Liver (tissue), 9 donors: Measurements from ENCODE around the gene ZNF280D. TPM values are rescaled to one million over a fixed set of nuclear protein-coding genes. Genes with fewer than 3 reads are reported as not detected.

Source experiments
- DNase-seq: peaks from one replicate; pipeline ENCODE4 v3.0.0-alpha.2; 2017; ENCODE audit warnings: low spot score
- H3K27ac ChIP-seq, 2 donors: one replicate each; pipeline ENCODE4 v1.7.0; 2013; ENCODE audit warnings: inconsistent platforms in 2 of 2, low read length in 2 of 2, control low read depth in 1 of 2, low read depth in 1 of 2, mild to moderate bottlenecking in 1 of 2
- H3K27me3 ChIP-seq, 4 donors: one replicate each; pipeline versions ENCODE4 v1.6.1 to v1.7.0; 2013; ENCODE audit warnings: low read length in 3 of 4, inconsistent platforms in 1 of 4, mild to moderate bottlenecking in 1 of 4, moderate library complexity in 1 of 4; ENCODE audit not compliant: control insufficient read depth in 4 of 4, insufficient read depth in 4 of 4
- H3K36me3 ChIP-seq, 4 donors: one replicate each; pipeline versions ENCODE4 v1.6.1 to v1.7.0; 2013; ENCODE audit warnings: low read length in 3 of 4, mild to moderate bottlenecking in 3 of 4, low read depth in 1 of 4, moderate library complexity in 1 of 4; ENCODE audit not compliant: control insufficient read depth in 4 of 4, insufficient read depth in 3 of 4
- H3K4me1 ChIP-seq, 4 donors: one replicate each; pipeline versions ENCODE4 v1.6.1 to v1.7.0; 2013; ENCODE audit warnings: low read length in 3 of 4, mild to moderate bottlenecking in 3 of 4, moderate library complexity in 1 of 4; ENCODE audit not compliant: control insufficient read depth in 4 of 4, insufficient read depth in 4 of 4
- H3K4me3 ChIP-seq, 3 donors: one replicate each; pipeline versions ENCODE4 v1.6.1 to v1.7.0; 2013; ENCODE audit warnings: low read length in 3 of 3, control low read depth in 1 of 3, low read depth in 1 of 3, mild to moderate bottlenecking in 1 of 3
- H3K9ac ChIP-seq, 2 donors: one replicate each; pipeline ENCODE4 v1.7.0; 2013; ENCODE audit warnings: low read length in 2 of 2, mild to moderate bottlenecking in 2 of 2, moderate library complexity in 2 of 2, control low read depth in 1 of 2, low read depth in 1 of 2
- H3K9me3 ChIP-seq, 4 donors: one replicate each; pipeline versions ENCODE4 v1.6.1 to v1.7.0; 2013; ENCODE audit warnings: low read length in 3 of 4; ENCODE audit not compliant: control insufficient read depth in 4 of 4
- CTCF ChIP-seq: fragments of 150-350 bp; IDR thresholded peaks from 2 replicates; pipeline ENCODE4 v1.5.1; 2017; ENCODE audit warnings: improper control_type of control experiment, low read depth, low read length; ENCODE audit not compliant: missing input control
- EGR1 ChIP-seq, 2 donors: IDR thresholded peaks; 2 replicates each; pipeline ENCODE4 v1.6.1; 2016 to 2018; ENCODE audit warnings: antibody characterized with exemption in 2 of 2, low read depth in 2 of 2
- FOXA1 ChIP-seq: IDR thresholded peaks from 2 replicates; pipeline ENCODE4 v1.6.1; 2016; ENCODE audit warnings: antibody characterized with exemption
- FOXA2 ChIP-seq: IDR thresholded peaks from 2 replicates; pipeline ENCODE4 v1.6.1; 2016; ENCODE audit warnings: antibody characterized with exemption
- GABPA ChIP-seq, 2 donors: IDR thresholded peaks in 1 of 2; conservative IDR thresholded peaks in 1 of 2; 2 replicates each; pipeline ENCODE4 v1.6.1; 2016; ENCODE audit warnings: antibody characterized with exemption in 2 of 2, mild to moderate bottlenecking in 1 of 2, moderate library complexity in 1 of 2
- HNF4A ChIP-seq, 2 donors: conservative IDR thresholded peaks; 2 replicates each; pipeline ENCODE4 v1.6.1; 2016; ENCODE audit warnings: antibody characterized with exemption in 2 of 2, mild to moderate bottlenecking in 2 of 2
- HNF4G ChIP-seq: IDR thresholded peaks from 2 replicates; pipeline ENCODE4 v1.6.1; 2016; ENCODE audit warnings: antibody characterized with exemption
- JUND ChIP-seq, 2 donors: IDR thresholded peaks; 2 replicates each; pipeline ENCODE4 v1.6.1; 2016; ENCODE audit warnings: antibody characterized with exemption in 2 of 2
- MAX ChIP-seq: IDR thresholded peaks from 2 replicates; pipeline ENCODE4 v1.6.1; 2016; ENCODE audit warnings: antibody characterized with exemption
- RAD21 ChIP-seq, 2 donors: IDR thresholded peaks; 2 replicates each; pipeline ENCODE4 v1.6.1; 2016; ENCODE audit warnings: antibody characterized with exemption in 2 of 2, mild to moderate bottlenecking in 2 of 2
- REST ChIP-seq: IDR thresholded peaks from 2 replicates; pipeline ENCODE4 v1.6.1; 2016; ENCODE audit warnings: antibody characterized with exemption, mild to moderate bottlenecking
- RXRA ChIP-seq, 2 donors: IDR thresholded peaks; 2 replicates each; pipeline ENCODE4 v1.6.1; 2017 to 2018; ENCODE audit warnings: antibody characterized with exemption in 2 of 2, mild to moderate bottlenecking in 1 of 2
- SP1 ChIP-seq: IDR thresholded peaks from 2 replicates; pipeline ENCODE4 v1.6.1; 2018; ENCODE audit warnings: antibody characterized with exemption, mild to moderate bottlenecking
- TAF1 ChIP-seq: conservative IDR thresholded peaks from 2 replicates; pipeline ENCODE4 v1.6.1; 2016; ENCODE audit warnings: antibody characterized with exemption, mild to moderate bottlenecking
- ZBTB33 ChIP-seq: IDR thresholded peaks from 2 replicates; pipeline ENCODE4 v1.6.1; 2016; ENCODE audit warnings: antibody characterized with exemption
- WGBS: extraction: QIAGEN DNeasy Blood & Tissue Kit; methylation state at CpG from one replicate; pipeline ENCODE4 v1.1.7; 2013; 5-methylcytosine and 5-hydroxymethylcytosine counted together
- polyA plus RNA-seq, 2 donors: library from polyadenylated mRNA; stranded (reverse) in 1 of 2; unstranded in 1 of 2; fragments of 200-250 nt in 1 of 2; fragments of >200 nt in 1 of 2; fragmentation: Nextera tagmentation in 1 of 2; extraction: Ambion mirVana in 1 of 2; gene quantifications; one replicate each; pipeline versions ENCODE4 v1.2.1 to v1.2.3, GENCODE V29; 2013 to 2015
- total RNA-seq, 2 donors: library from RNA; depleted of rRNA; stranded (reverse); fragments of >200 nt; gene quantifications; one replicate each; pipeline ENCODE4 v1.2.3, GENCODE V29; 2014
- TF ChIP-seq, protein P1 (sequence below): IDR thresholded peaks from 2 replicates; pipeline ENCODE4 v1.6.1; 2016; ENCODE audit warnings: antibody characterized with exemption
- donor health status: healthy.
- donor health status: healthy.
- donor health status: healthy.
- donor health status: healthy.
- donor health status: healthy.

ZNF280D gene
- total and polyA plus RNA-seq, 4 donors = 5.2 to 32.6 (median 18.9) TPM

DNA sequence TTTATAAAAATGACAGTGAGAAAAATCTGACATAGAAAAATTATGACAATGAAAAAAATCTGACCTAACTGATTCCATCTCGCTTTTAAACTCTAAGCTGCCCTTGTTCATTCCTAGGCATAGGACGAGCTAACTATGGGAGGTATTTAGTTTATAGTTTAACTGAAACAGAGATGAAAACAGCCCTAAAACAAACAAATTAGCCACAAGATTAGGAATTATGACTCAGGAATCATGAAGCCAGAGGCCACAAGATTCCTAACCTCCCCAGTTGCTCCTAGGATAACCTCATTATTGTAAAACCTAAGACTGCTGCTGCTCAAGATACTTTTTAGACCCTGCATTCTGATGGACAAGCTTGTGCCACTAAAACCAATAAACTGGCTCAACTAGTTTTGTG is 145.6 kb downstream of the ZNF280D start:
- H3K36me3 ChIP-seq = no peaks in the 10 kb centered on the region
- no peaks in the 10 kb centered on the region for H3K4me1 ChIP-seq
- H3K9ac ChIP-seq = no peak overlapping the region
- peaks cover 6 to 12% (median 8%) of the 10 kb centered on the region in 4 donors for H3K9me3 ChIP-seq
- TF ChIP-seq JUND (IDR thresholded peaks at IDR 0.05) = no peak
- TF ChIP-seq HNF4A (conservative IDR thresholded peaks at IDR 0.05) = no peak
- no peak for TF ChIP-seq CTCF
- no peak for TF ChIP-seq FOXA1
- no peak for TF ChIP-seq GABPA (IDR thresholded peaks at IDR 0.05 in 1 of 2, conservative IDR thresholded peaks at IDR 0.05 in 1 of 2)
- TF ChIP-seq RAD21 (IDR thresholded peaks at IDR 0.05) = no peak
- TF ChIP-seq REST = no peak
- TF ChIP-seq HNF4G = no peak
- TF ChIP-seq RXRA (IDR thresholded peaks at IDR 0.05) = no peak
- TF ChIP-seq FOXA2 = no peak
- no peak for TF ChIP-seq SP1
- TF ChIP-seq EGR1 (IDR thresholded peaks at IDR 0.05; ENCODE audit: low read depth in 2 of 2) = no peak
- TF ChIP-seq TAF1 = no peak
- no peak for TF ChIP-seq ZBTB33
- TF ChIP-seq, protein P1, sequence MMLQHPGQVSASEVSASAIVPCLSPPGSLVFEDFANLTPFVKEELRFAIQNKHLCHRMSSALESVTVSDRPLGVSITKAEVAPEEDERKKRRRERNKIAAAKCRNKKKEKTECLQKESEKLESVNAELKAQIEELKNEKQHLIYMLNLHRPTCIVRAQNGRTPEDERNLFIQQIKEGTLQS = no peak
- DNase-seq = no peak
- H3K27me3 ChIP-seq = no peaks in the 10 kb centered on the region
- 86% methylated on average over 2 of the region's 2 CpGs for WGBS
- H3K4me3 ChIP-seq = no peak overlapping the region
- no peak overlapping the region for H3K27ac ChIP-seq

DNA sequence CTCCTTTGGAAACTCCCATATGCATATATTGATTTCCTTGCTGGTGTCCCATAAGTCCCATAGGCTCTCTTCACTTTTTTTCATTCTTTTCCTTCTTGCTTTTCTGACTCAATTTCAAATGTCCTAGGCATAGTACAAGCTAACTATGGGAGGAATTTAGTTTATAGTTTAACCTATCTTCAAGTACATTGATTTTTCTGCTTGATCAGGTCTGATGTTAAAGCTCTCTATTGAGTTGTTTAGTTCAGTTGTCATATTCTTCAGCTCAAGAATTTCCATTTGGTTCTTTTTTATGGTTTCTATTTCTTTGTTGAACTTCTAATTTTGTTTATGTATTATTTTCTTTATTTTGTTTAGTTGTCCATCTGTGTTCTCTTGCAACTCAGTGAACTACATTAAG is 147.1 kb downstream of the ZNF280D start:
- Histone ChIP-seq H3K4me1 (no peaks in the 10 kb centered on the region), H3K36me3 (no peaks in the 10 kb centered on the region), H3K9me3 (peaks cover 6 to 12% (median 8%) of the 10 kb centered on the region in 4 donors), H3K27ac (no peak overlapping the region), H3K4me3 (no peak overlapping the region), H3K9ac (no peak overlapping the region), H3K27me3 (no peaks in the 10 kb centered on the region)
- DNase-seq = no peak
- TF ChIP-seq JUND (IDR thresholded peaks at IDR 0.05) (no peak), MAX (no peak), EGR1 (IDR thresholded peaks at IDR 0.05; ENCODE audit: low read depth in 2 of 2) (no peak), RAD21 (IDR thresholded peaks at IDR 0.05) (no peak), GABPA (IDR thresholded peaks at IDR 0.05 in 1 of 2, conservative IDR thresholded peaks at IDR 0.05 in 1 of 2) (no peak), HNF4G (no peak)
- TF ChIP-seq, protein P1 = no peak
